ENCODE measurements around the gene AZI2.
A peak's percentile ranks its signal among the peaks of the same experiment; 100 is the strongest.

Gene AZI2

DNA sequence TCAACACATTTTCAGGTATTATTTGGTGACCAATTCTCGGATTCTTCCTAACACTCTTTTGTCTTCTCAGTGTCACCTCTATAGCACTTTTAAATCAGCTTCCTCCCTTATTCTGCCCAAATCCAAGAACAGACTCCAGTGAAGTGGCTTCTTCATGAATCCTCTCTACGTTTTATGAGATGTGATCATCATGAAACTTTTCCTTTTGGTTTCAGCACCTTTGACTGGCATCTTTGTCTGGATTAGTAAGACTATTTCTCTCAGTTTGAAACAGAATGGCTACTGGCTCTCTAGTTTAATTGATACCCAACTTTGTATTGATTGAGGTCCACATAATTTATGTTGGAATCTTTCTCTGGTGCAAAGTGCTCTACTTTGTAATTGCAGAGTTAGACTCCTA lies 61.6 kb downstream of the AZI2 start:
- no peak overlapping the region for H3K4me3 Mint-ChIP-seq
- no peaks in the 10 kb centered on the region for H3K27me3 Mint-ChIP-seq (ENCODE audit: low read depth)
- peaks cover 5% of the 10 kb centered on the region for H3K36me3 Mint-ChIP-seq (ENCODE audit: low read depth)
- no peaks in the 10 kb centered on the region for H3K9me3 Mint-ChIP-seq
- H3K27ac Mint-ChIP-seq, result no peak overlapping the region
- TF ChIP-seq, protein P1, sequence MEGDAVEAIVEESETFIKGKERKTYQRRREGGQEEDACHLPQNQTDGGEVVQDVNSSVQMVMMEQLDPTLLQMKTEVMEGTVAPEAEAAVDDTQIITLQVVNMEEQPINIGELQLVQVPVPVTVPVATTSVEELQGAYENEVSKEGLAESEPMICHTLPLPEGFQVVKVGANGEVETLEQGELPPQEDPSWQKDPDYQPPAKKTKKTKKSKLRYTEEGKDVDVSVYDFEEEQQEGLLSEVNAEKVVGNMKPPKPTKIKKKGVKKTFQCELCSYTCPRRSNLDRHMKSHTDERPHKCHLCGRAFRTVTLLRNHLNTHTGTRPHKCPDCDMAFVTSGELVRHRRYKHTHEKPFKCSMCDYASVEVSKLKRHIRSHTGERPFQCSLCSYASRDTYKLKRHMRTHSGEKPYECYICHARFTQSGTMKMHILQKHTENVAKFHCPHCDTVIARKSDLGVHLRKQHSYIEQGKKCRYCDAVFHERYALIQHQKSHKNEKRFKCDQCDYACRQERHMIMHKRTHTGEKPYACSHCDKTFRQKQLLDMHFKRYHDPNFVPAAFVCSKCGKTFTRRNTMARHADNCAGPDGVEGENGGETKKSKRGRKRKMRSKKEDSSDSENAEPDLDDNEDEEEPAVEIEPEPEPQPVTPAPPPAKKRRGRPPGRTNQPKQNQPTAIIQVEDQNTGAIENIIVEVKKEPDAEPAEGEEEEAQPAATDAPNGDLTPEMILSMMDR (IDR thresholded peaks at IDR 0.05; ENCODE audit: unreplicated experiment in 3 of 3), result no peak
- no peaks in the 10 kb centered on the region for H3K4me1 Mint-ChIP-seq

DNA sequence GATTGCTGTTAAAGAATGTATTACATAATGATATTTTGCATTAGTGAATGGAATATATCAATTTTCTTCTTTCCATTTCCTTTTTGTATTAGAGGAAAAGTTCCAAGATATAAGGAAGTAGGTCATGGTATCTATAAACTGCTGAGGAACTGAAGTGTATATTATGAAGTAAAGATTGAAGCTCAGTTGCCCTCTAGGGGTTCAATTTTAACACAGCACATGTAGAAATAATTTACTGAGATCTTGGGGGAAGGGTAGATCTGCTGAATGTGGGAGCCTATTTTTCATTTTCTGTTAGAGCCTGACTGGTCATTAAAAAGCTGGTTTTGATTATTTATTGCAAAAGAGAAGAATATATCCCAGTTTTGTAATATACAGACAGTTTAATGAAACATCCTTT lies 62.0 kb downstream of the AZI2 start:
- Mint-ChIP-seq H3K27me3 (ENCODE audit: low read depth) (no peaks in the 10 kb centered on the region), H3K36me3 (ENCODE audit: low read depth) (peaks cover 3% of the 10 kb centered on the region), H3K9me3 (no peaks in the 10 kb centered on the region), H3K4me1 (no peaks in the 10 kb centered on the region), H3K27ac (no peak overlapping the region), H3K4me3 (no peak overlapping the region)
- TF ChIP-seq, protein P1 (IDR thresholded peaks at IDR 0.05; ENCODE audit: unreplicated experiment in 3 of 3), result peak; percentile 48 to 60 (median 56)

- TF ChIP-seq, protein P1 (IDR thresholded peaks at IDR 0.05; ENCODE audit: unreplicated experiment in 3 of 3), result no peak
- Mint-ChIP-seq H3K36me3 (ENCODE audit: low read depth) (peaks cover 10% of the 10 kb centered on the region), H3K4me3 (no peak overlapping the region), H3K27ac (no peak overlapping the region), H3K4me1 (no peaks in the 10 kb centered on the region), H3K9me3 (no peaks in the 10 kb centered on the region), H3K27me3 (ENCODE audit: low read depth) (no peaks in the 10 kb centered on the region)
Observed at GRCh38 chr3:28280781-28281180, 67.8 kb downstream of the AZI2 start.

DNA sequence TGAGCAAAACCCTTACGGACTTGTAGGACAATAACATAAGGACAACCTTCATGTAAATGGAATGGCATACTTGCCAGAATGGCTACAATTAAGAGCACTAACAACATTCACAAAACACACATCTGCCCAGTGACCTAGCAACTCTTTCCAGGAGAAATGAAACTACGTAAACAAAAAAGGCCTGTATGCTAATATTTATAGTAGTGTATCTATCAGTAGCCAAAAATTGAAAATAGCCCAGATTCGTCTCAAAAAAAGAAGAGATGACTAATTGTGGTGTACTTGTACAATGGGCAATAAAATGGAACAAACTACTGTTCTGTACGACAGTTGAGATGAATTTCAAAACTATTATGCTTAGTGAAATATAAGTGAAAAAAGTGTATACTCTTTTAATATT lies 68.9 kb downstream of the AZI2 start:
- TF ChIP-seq, protein P1 (IDR thresholded peaks at IDR 0.05; ENCODE audit: unreplicated experiment in 3 of 3), result no peak
- H3K36me3 Mint-ChIP-seq (ENCODE audit: low read depth), result peaks cover 18% of the 10 kb centered on the region
- peaks cover 3% of the 10 kb centered on the region for H3K9me3 Mint-ChIP-seq
- H3K27ac Mint-ChIP-seq, result no peak overlapping the region
- H3K4me1 Mint-ChIP-seq, result no peaks in the 10 kb centered on the region
- H3K4me3 Mint-ChIP-seq, result no peak overlapping the region
- H3K27me3 Mint-ChIP-seq (ENCODE audit: low read depth), result no peaks in the 10 kb centered on the region

GRCh38 chr3:28278918-28279317 lies 69.7 kb downstream of the AZI2 start:
- Mint-ChIP-seq H3K9me3 (peaks cover 9% of the 10 kb centered on the region), H3K36me3 (ENCODE audit: low read depth) (peaks cover 27% of the 10 kb centered on the region), H3K27ac (no peak overlapping the region), H3K4me3 (no peak overlapping the region), H3K27me3 (ENCODE audit: low read depth) (no peaks in the 10 kb centered on the region), H3K4me1 (no peaks in the 10 kb centered on the region)
- TF ChIP-seq, protein P1 (IDR thresholded peaks at IDR 0.05; ENCODE audit: unreplicated experiment in 3 of 3), result no peak

- Mint-ChIP-seq H3K4me1 (no peaks in the 10 kb centered on the region), H3K27ac (no peak overlapping the region), H3K36me3 (ENCODE audit: low read depth) (peaks cover 74% of the 10 kb centered on the region), H3K27me3 (ENCODE audit: low read depth) (no peaks in the 10 kb centered on the region), H3K9me3 (peaks cover 38% of the 10 kb centered on the region), H3K4me3 (no peak overlapping the region)
- TF ChIP-seq, protein P1 (IDR thresholded peaks at IDR 0.05; ENCODE audit: unreplicated experiment in 3 of 3), result no peak
Observed at GRCh38 chr3:28273837-28274236, 74.8 kb downstream of the AZI2 start.

Data from nephron (organoid).